ENCODE results near the gene PKNOX1. TPM values are rescaled to one million over a fixed set of nuclear protein-coding genes. Genes with fewer than 3 reads are reported as not detected.
"Not testable (repeated sequence)": the region's sequence is repeated elsewhere in the genome, so short reads cannot be mapped to it uniquely, and the experiment has no call there.

PKNOX1 gene
- total and polyA plus RNA-seq, 3 donors from 2014 or later = 22.1 to 82.5 (median 38.8) TPM

DNA sequence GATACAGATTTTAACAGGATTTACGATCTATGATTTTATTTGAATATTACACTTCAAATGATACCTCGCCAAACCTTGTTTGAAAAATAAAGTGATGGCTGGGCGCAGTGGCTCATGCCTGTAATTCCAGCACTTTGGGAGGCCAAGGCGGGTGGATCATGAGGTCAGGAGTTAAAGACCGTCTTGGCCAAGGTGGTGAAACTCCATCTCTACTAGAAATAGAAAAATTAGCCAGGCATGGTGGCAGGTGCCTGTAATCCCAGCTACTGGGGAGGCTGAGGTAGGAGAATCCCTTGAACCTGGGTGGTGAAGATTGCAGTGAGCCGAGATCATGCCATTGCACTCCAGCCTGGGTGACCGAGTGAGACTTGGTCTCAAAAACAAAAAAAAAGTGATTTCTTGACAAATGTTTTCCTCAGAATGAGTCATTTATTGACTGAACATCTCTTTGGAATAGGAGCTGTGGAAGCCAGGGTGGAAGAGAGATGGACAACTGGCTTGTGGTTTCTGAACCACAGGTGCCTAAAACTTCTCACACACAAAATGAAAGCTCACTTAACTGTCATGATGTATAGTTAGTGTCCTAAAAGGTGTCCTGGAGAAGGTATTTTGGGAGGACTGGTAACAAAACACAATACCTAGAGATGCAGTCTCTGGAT is 11.9 kb downstream of the PKNOX1 start:
- no peak for TF ChIP-seq POLR2A (IDR thresholded peaks at IDR 0.05)
- TF ChIP-seq, protein P1, sequence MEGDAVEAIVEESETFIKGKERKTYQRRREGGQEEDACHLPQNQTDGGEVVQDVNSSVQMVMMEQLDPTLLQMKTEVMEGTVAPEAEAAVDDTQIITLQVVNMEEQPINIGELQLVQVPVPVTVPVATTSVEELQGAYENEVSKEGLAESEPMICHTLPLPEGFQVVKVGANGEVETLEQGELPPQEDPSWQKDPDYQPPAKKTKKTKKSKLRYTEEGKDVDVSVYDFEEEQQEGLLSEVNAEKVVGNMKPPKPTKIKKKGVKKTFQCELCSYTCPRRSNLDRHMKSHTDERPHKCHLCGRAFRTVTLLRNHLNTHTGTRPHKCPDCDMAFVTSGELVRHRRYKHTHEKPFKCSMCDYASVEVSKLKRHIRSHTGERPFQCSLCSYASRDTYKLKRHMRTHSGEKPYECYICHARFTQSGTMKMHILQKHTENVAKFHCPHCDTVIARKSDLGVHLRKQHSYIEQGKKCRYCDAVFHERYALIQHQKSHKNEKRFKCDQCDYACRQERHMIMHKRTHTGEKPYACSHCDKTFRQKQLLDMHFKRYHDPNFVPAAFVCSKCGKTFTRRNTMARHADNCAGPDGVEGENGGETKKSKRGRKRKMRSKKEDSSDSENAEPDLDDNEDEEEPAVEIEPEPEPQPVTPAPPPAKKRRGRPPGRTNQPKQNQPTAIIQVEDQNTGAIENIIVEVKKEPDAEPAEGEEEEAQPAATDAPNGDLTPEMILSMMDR (IDR thresholded peaks at IDR 0.05) = no peak
- intact Hi-C loops (cut with DNase I; ENCODE audit: low total_unique reads) = no loop called here
- no peak overlapping the region for H3K4me3 ChIP-seq
- DNase-seq = no peak
- WGBS, 2 donors = 90 to 96% methylated on average over 7 of the region's 7 CpGs
- no peaks in the 10 kb centered on the region for H3K9me3 ChIP-seq
- H3K4me1 ChIP-seq = no peaks in the 10 kb centered on the region
- no peaks in the 10 kb centered on the region for H3K27me3 ChIP-seq
- no peak overlapping the region for H3K27ac ChIP-seq
- H3K36me3 ChIP-seq (ENCODE audit: low read depth, missing control alignments) = no peaks in the 10 kb centered on the region

DNA sequence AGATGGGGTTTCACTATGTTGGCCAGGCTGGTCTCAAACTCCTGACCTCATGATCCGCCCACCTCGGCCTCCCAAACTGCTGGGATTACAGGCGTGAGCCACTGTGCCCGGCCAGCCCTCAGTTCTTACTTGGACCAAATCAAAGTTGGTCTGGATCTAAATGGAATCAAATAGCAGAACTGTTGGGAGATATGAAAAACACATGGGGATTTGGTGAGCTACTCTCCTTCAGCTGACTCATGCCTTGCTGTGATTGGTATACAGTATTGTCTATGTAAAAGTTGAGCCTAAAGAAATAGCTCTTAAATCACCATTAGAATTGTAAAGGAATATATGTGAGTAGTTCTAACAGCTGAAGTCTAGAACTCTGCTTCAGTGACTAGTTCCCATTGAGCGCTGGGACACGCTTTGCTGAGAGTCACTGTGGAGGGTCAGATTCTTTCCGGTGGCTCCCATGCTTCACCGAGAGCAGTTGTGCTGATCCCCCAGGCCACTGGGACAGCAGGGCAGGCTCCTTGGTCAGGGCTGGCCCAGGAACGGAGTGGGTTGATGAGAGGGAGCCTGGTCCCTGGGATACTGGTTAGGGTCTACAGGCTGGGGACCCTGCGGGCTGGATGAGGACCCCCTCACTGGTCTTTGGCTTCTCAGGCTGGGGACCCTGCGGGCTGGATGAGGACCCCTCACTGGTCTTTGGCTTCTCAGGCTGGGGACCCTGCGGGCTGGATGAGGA is 14.0 kb downstream of the PKNOX1 start:
- Histone ChIP-seq H3K4me3 (no peak overlapping the region), H3K27me3 (no peaks in the 10 kb centered on the region), H3K4me1 (no peaks in the 10 kb centered on the region), H3K36me3 (ENCODE audit: low read depth, missing control alignments) (no peaks in the 10 kb centered on the region), H3K9me3 (no peaks in the 10 kb centered on the region), H3K27ac (no peak overlapping the region)
- no peak for DNase-seq
- intact Hi-C loops (cut with DNase I; ENCODE audit: low total_unique reads) = no loop called here
- 80 to 97% methylated on average over 11 of the region's 12 CpGs for WGBS, 2 donors
- TF ChIP-seq POLR2A (IDR thresholded peaks at IDR 0.05) = no peak
- TF ChIP-seq, protein P1 (IDR thresholded peaks at IDR 0.05) = no peak

DNA sequence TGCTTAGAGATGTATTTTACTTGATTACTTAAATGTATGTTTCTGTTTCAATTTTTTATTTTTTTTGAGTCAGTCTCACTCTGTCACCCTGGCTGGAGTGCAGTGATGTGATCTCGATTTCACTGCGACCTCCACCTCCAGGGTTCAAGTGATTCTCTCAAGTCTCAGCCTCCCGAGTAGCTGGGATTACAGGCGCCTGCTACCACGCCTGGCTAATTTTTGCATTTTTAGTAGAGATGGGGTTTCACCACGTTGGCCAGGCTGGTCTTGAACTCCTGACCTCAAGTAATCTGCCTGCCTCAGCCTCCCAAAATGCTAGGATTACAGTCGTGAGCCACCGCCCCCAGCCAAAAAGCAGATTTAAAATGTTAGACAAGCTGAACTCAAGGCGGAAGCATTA is 15.0 kb downstream of the PKNOX1 start:
- 74 to 88% methylated on average over 9 of the region's 9 CpGs for WGBS, 2 donors
- H3K4me3 ChIP-seq; H3K27me3 ChIP-seq; intact Hi-C loops (cut with DNase I; ENCODE audit: low total_unique reads); H3K9me3 ChIP-seq; H3K36me3 ChIP-seq (ENCODE audit: low read depth, missing control alignments); H3K27ac ChIP-seq; DNase-seq; H3K4me1 ChIP-seq: not testable (repeated sequence)

DNA sequence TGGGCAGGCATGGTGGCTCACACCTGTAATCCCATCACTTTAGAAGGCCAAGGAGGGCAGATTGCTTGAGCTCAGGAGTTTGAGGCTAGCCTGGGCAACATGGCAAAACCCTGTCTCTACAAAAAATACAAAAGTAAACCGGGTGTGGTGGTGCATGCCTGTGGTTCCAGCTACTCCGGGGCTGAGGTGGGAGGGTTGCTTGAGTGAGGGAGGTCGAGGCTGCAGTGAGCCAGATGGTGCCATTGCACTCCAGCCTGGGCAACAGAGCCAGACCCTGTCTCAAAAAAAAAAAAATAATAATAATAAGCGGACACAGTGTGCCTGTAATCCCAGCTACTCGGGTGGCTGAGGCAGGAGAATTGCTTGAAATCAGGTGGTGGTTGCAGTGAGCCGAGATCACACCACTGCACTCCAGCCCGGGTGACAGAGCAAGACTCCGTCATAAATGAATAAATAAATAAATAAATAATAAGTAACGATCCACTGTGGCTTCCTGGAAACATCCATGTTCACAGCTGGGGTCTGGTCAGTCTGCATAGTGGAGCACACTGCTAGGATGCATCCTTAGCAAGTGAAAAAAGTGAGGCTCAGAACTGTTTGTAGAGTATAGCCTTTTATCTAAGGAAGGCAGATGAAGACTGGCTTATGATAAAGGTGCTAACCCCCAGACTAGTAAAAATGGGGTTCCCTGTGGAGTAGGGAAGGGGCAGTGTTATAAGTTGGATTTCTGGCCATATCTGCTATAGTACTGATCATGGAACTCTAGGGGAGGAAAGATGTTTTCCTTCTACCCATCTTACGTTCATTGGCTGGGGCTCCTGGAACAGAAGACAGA is 15.7 kb downstream of the PKNOX1 start:
- Histone ChIP-seq H3K4me1 (no peaks in the 10 kb centered on the region), H3K9me3 (no peaks in the 10 kb centered on the region), H3K36me3 (ENCODE audit: low read depth, missing control alignments) (no peaks in the 10 kb centered on the region), H3K4me3 (no peak overlapping the region), H3K27ac (no peak overlapping the region), H3K27me3 (no peaks in the 10 kb centered on the region)
- no peak for DNase-seq
- intact Hi-C loops (cut with DNase I; ENCODE audit: low total_unique reads) = no loop called here
- 72 to 73% methylated on average over 10 of the region's 10 CpGs for WGBS, 2 donors
- TF ChIP-seq, protein P1 (IDR thresholded peaks at IDR 0.05) = no peak
- TF ChIP-seq POLR2A (IDR thresholded peaks at IDR 0.05) = no peak
